ENCODE results near the gene FAF1. TPM values are rescaled to one million over a fixed set of nuclear protein-coding genes. Genes with fewer than 3 reads are reported as not detected.

Gene FAF1
- polyA plus RNA-seq, 3 donors, result 69.2 to 76.7 (median 73.4) TPM

- DNase-seq (ENCODE audit: low read depth in 3 of 3, low spot score in 2 of 3), result no peak
Measured at GRCh38 chr1:50422946-50423669, 537.0 kb downstream of the FAF1 start, which contains the start of gene DMRTA2. Gene DMRTA2 (minus strand): TSS chr1:50423443. CDS start chr1:50421536, 1,907 bp downstream.

GRCh38 chr1:50422675-50422945, 537.5 kb downstream of the FAF1 start:
- DNase-seq (ENCODE audit: low read depth in 3 of 3, low spot score in 2 of 3), result no peak

- no peak for DNase-seq (ENCODE audit: low read depth in 3 of 3, low spot score in 2 of 3)
Measured at GRCh38 chr1:50421768-50422674, 538.0 kb downstream of the FAF1 start.

GRCh38 chr1:50421366-50421748, 538.7 kb downstream of the FAF1 start:
- DNase-seq (ENCODE audit: low read depth in 3 of 3, low spot score in 2 of 3), result no peak

- DNase-seq (ENCODE audit: low read depth in 3 of 3, low spot score in 2 of 3), result no peak
Measured at GRCh38 chr1:50420689-50421365, 539.2 kb downstream of the FAF1 start.

- no peak for DNase-seq (ENCODE audit: low read depth in 3 of 3, low spot score in 2 of 3)
Measured at GRCh38 chr1:50419907-50420677, 540.0 kb downstream of the FAF1 start.

- no peak for DNase-seq (ENCODE audit: low read depth in 3 of 3, low spot score in 2 of 3)
Measured at GRCh38 chr1:50419192-50419906, 540.7 kb downstream of the FAF1 start.

- DNase-seq (ENCODE audit: low read depth in 3 of 3, low spot score in 2 of 3), result no peak
Measured at GRCh38 chr1:50418600-50419109, 541.4 kb downstream of the FAF1 start.

GRCh38 chr1:50417946-50418599, 542.0 kb downstream of the FAF1 start:
- no peak for DNase-seq (ENCODE audit: low read depth in 3 of 3, low spot score in 2 of 3)

- no peak for DNase-seq (ENCODE audit: low read depth in 3 of 3, low spot score in 2 of 3)
Measured at GRCh38 chr1:50417507-50417906, 542.6 kb downstream of the FAF1 start.

- DNase-seq (ENCODE audit: low read depth in 3 of 3, low spot score in 2 of 3), result no peak
Measured at GRCh38 chr1:50416553-50417453, 543.3 kb downstream of the FAF1 start.

GRCh38 chr1:50416150-50416527, 543.9 kb downstream of the FAF1 start:
- DNase-seq (ENCODE audit: low read depth in 3 of 3, low spot score in 2 of 3), result no peak

GRCh38 chr1:50415235-50416149, 544.6 kb downstream of the FAF1 start:
- no peak for DNase-seq (ENCODE audit: low read depth in 3 of 3, low spot score in 2 of 3)

GRCh38 chr1:50414853-50415234, 545.2 kb downstream of the FAF1 start:
- no peak for DNase-seq (ENCODE audit: low read depth in 3 of 3, low spot score in 2 of 3)

- DNase-seq (ENCODE audit: low read depth in 3 of 3, low spot score in 2 of 3), result no peak
Measured at GRCh38 chr1:50412813-50413476, 547.1 kb downstream of the FAF1 start.

GRCh38 chr1:50405814-50406213, 554.3 kb downstream of the FAF1 start:
- no peak for DNase-seq (ENCODE audit: low read depth in 3 of 3, low spot score in 2 of 3)
